ENCODE results near the gene AAK1. TPM values are rescaled to one million over a fixed set of nuclear protein-coding genes. Genes with fewer than 3 reads are reported as not detected.

The AAK1 gene
- total RNA-seq, 4 donors from 2014 or later: 34.8 to 109 (median 70.2) TPM

DNA sequence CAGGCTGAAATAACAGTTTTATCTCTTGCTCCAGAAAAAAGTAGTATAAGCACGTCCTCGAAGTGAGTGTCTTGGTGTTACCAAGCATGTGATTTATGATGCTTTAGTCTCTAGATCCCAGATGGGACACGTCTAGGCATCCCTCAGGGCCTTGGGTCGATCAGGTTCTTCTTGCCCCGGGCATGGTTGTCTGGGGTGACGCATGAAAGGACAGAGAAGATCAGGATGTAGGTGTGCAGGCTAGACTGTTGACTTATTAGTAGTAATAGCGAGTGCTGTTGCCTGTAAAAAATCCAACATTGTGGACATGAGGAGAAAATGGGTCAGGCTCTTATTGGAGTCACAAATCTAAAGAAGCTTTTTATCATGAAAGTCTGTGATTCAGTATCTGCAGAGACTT lies 112.4 kb downstream of the AAK1 start:
- Histone ChIP-seq H3K27me3 (no peaks in the 10 kb centered on the region), H3K4me1 (no peaks in the 10 kb centered on the region), H3K36me3 (peaks cover 0 to 36% (median 14%) of the 10 kb centered on the region in 4 donors), H3K9me3 (peaks cover 0 to 9% of the 10 kb centered on the region in 2 donors), H3K4me3 (no peak overlapping the region), H3K27ac (no peak overlapping the region)
- no peak for DNase-seq
- intact Hi-C loops (cut with DNase I; ENCODE audit: low total_unique reads): no loop called here
- WGBS, 2 donors (ENCODE audit: low coverage in 1 of 2): 74 to 88% methylated on average over 4 to 7 of the region's 7 CpGs
- TF ChIP-seq POLR2AphosphoS5 (IDR thresholded peaks at IDR 0.05) (no peak), POLR2A (IDR thresholded peaks at IDR 0.05) (no peak), EP300 (IDR thresholded peaks at IDR 0.05; ENCODE audit: low read depth) (no peak)
- TF ChIP-seq, protein P1, sequence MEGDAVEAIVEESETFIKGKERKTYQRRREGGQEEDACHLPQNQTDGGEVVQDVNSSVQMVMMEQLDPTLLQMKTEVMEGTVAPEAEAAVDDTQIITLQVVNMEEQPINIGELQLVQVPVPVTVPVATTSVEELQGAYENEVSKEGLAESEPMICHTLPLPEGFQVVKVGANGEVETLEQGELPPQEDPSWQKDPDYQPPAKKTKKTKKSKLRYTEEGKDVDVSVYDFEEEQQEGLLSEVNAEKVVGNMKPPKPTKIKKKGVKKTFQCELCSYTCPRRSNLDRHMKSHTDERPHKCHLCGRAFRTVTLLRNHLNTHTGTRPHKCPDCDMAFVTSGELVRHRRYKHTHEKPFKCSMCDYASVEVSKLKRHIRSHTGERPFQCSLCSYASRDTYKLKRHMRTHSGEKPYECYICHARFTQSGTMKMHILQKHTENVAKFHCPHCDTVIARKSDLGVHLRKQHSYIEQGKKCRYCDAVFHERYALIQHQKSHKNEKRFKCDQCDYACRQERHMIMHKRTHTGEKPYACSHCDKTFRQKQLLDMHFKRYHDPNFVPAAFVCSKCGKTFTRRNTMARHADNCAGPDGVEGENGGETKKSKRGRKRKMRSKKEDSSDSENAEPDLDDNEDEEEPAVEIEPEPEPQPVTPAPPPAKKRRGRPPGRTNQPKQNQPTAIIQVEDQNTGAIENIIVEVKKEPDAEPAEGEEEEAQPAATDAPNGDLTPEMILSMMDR (IDR thresholded peaks at IDR 0.05): no peak
- in situ Hi-C loops (cut with MboI; ENCODE audit: low pct_ligation_motif_present in 1 of 4, low pct_unique_long_range_greater_than_20kb in 1 of 4, low sequenced_read_pairs in 3 of 4): no loop called here

DNA sequence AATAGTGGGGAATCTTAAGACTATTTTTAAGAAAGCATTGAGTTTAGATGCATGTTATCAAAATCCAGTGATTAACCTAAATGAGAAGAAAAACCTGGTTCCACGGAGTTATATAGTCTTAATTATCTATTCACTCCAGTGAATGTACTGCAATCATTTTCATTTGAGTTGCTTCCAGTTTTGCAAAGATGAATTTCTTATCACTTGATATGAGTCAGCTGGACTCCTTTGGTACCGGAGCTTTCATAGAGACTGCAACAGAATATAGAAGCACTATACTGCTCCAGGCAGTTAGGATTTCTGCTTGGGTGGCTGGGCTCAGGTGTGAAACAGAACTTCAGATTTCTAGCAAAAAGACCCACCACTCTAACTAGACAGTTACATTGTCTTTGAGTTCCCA lies 114.1 kb downstream of the AAK1 start:
- intact Hi-C loops (cut with DNase I; ENCODE audit: low total_unique reads): no loop called here
- Histone ChIP-seq H3K27me3 (no peaks in the 10 kb centered on the region), H3K4me3 (no peak overlapping the region), H3K9me3 (peaks cover 0 to 9% of the 10 kb centered on the region in 2 donors), H3K27ac (no peak overlapping the region), H3K36me3 (peaks cover 0 to 42% (median 16%) of the 10 kb centered on the region in 4 donors), H3K4me1 (no peaks in the 10 kb centered on the region)
- no peak for DNase-seq
- TF ChIP-seq, protein P1 (IDR thresholded peaks at IDR 0.05): no peak
- TF ChIP-seq POLR2A (IDR thresholded peaks at IDR 0.05) (no peak), POLR2AphosphoS5 (IDR thresholded peaks at IDR 0.05) (no peak), EP300 (IDR thresholded peaks at IDR 0.05; ENCODE audit: low read depth) (no peak)
- in situ Hi-C loops (cut with MboI; ENCODE audit: low pct_ligation_motif_present in 1 of 4, low pct_unique_long_range_greater_than_20kb in 1 of 4, low sequenced_read_pairs in 3 of 4): no loop called here
- 73 to 84% methylated on average over 1 to 2 of the region's 2 CpGs for WGBS, 2 donors (ENCODE audit: low coverage in 1 of 2)

DNA sequence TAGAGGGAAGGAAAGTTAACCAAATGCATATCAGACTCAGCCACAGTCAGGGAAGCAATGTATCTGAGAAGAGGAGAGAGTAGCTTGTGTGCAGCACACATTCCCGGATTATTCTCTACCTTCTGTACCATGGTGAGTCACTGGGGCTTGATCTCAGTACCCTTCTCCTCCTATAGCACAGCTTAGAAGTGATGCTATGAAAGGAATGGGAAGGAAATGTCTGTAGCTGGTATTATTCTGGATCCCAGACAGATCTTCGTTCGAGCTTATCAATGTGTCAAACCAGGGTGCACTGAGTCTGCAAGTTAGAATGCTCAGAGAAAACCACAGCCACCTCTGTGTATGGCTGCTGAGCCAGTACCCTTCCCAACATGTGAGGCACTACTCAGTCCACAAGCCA lies 118.3 kb downstream of the AAK1 start:
- H3K9me3 ChIP-seq: no peaks in the 10 kb centered on the region
- no peak for DNase-seq
- no peak overlapping the region for H3K27ac ChIP-seq
- TF ChIP-seq POLR2AphosphoS5 (IDR thresholded peaks at IDR 0.05) (no peak), POLR2A (IDR thresholded peaks at IDR 0.05) (no peak), EP300 (IDR thresholded peaks at IDR 0.05; ENCODE audit: low read depth) (no peak)
- TF ChIP-seq, protein P1 (IDR thresholded peaks at IDR 0.05): no peak
- no peak overlapping the region for H3K4me3 ChIP-seq
- in situ Hi-C loops (cut with MboI; ENCODE audit: low pct_ligation_motif_present in 1 of 4, low pct_unique_long_range_greater_than_20kb in 1 of 4, low sequenced_read_pairs in 3 of 4): no loop called here
- H3K4me1 ChIP-seq: no peaks in the 10 kb centered on the region
- peaks cover 0 to 37% (median 11%) of the 10 kb centered on the region in 4 donors for H3K36me3 ChIP-seq
- no peaks in the 10 kb centered on the region for H3K27me3 ChIP-seq
- intact Hi-C loops (cut with DNase I; ENCODE audit: low total_unique reads): no loop called here
- WGBS, 2 donors (ENCODE audit: low coverage in 1 of 2): 99% methylated on average over 3 of the region's 3 CpGs; no CpG with 5 or more reads in 1 of the 2 donors

DNA sequence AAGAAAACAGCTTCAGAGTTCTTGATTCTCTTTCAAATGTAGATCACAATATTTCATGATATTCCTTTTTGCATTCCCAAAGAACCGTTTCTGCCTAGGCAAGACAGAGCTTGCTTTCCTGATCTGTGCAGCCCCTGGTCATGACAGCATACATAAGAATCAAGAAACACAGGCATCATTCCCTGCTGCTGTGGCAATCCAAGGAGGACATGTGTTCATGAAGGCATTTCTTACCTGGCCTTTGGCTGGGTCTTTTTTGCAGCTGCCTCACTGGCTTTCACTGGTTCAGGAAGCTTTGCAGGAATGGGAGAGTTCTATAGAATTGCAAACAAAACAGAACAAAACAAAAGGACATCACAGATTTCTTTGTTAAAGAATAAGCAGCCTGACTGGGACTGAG lies 118.7 kb downstream of the AAK1 start:
- in situ Hi-C loops (cut with MboI; ENCODE audit: low pct_ligation_motif_present in 1 of 4, low pct_unique_long_range_greater_than_20kb in 1 of 4, low sequenced_read_pairs in 3 of 4): no loop called here
- no peak overlapping the region for H3K4me3 ChIP-seq
- H3K27me3 ChIP-seq: no peaks in the 10 kb centered on the region
- intact Hi-C loops (cut with DNase I; ENCODE audit: low total_unique reads): no loop called here
- H3K27ac ChIP-seq: no peak overlapping the region
- H3K36me3 ChIP-seq: peaks cover 0 to 34% (median 11%) of the 10 kb centered on the region in 4 donors
- H3K4me1 ChIP-seq: no peaks in the 10 kb centered on the region
- TF ChIP-seq EP300 (IDR thresholded peaks at IDR 0.05; ENCODE audit: low read depth) (no peak), POLR2AphosphoS5 (IDR thresholded peaks at IDR 0.05) (no peak), POLR2A (IDR thresholded peaks at IDR 0.05) (no peak)
- TF ChIP-seq, protein P1 (IDR thresholded peaks at IDR 0.05): no peak
- DNase-seq: no peak
- no peaks in the 10 kb centered on the region for H3K9me3 ChIP-seq
- WGBS, 2 donors (ENCODE audit: low coverage in 1 of 2): 83 to 100% methylated on average over 1 of the region's 1 CpG
